Spleen (tissue), 11 donors: Measurements from ENCODE around the gene ABCC1. TPM values are rescaled to one million over a fixed set of nuclear protein-coding genes. Genes with fewer than 3 reads are reported as not detected.
"Not testable (repeated sequence)": the region's sequence is repeated elsewhere in the genome, so short reads cannot be mapped to it uniquely, and the experiment has no call there.

Source experiments
- DNase-seq: peaks from one replicate; pipeline ENCODE4 v3.0.0-alpha.2; 2020
- H3K27ac ChIP-seq, 8 donors: fragments of 200-600 bp; sonication (generic) in 7 of 8; 1 replicate in 4 of 8; 2 replicates in 4 of 8; pipeline versions ENCODE4 v1.5.0 to v1.8.0; 2016 to 2021; ENCODE audit warnings: inconsistent platforms in 4 of 8, mild to moderate bottlenecking in 4 of 8, moderate library complexity in 1 of 8
- H3K27me3 ChIP-seq, 7 donors: fragments of 200-600 bp; sonication (generic) in 6 of 7; replicated peaks in 1 of 7; 1 replicate in 4 of 7; 2 replicates in 3 of 7; pipeline versions ENCODE4 v1.5.0 to v1.8.0; 2016 to 2021; ENCODE audit warnings: inconsistent platforms in 3 of 7, mild to moderate bottlenecking in 1 of 7
- H3K36me3 ChIP-seq, 6 donors: fragments of 200-600 bp; sonication (generic) in 5 of 6; 1 replicate in 4 of 6; 2 replicates in 2 of 6; pipeline versions ENCODE4 v1.5.0 to v1.8.0; 2016 to 2021; ENCODE audit warnings: inconsistent platforms in 2 of 6
- H3K4me1 ChIP-seq, 6 donors: fragments of 200-600 bp; sonication (generic) in 5 of 6; 1 replicate in 3 of 6; 2 replicates in 3 of 6; pipeline versions ENCODE4 v1.5.0 to v1.8.0; 2016 to 2021; ENCODE audit warnings: inconsistent platforms in 3 of 6
- H3K4me3 ChIP-seq, 8 donors: fragments of 200-600 bp; sonication (generic) in 7 of 8; 1 replicate in 4 of 8; 2 replicates in 4 of 8; pipeline versions ENCODE4 v1.5.0 to v1.8.0; 2016 to 2021; ENCODE audit warnings: inconsistent platforms in 4 of 8, mild to moderate bottlenecking in 4 of 8, moderate library complexity in 2 of 8
- H3K9me3 ChIP-seq, 8 donors: fragments of 200-600 bp; sonication (generic) in 7 of 8; 1 replicate in 4 of 8; 2 replicates in 4 of 8; pipeline versions ENCODE4 v1.5.0 to v1.8.0; 2016 to 2021; ENCODE audit warnings: inconsistent platforms in 4 of 8
- POLR2A ChIP-seq, 3 donors: fragments of 450-650 bp; IDR thresholded peaks; one replicate each; pipeline ENCODE4 v1.5.1; 2017; ENCODE audit warnings: antibody characterized with exemption in 3 of 3, mild to moderate bottlenecking in 1 of 3
- POLR2AphosphoS5 ChIP-seq, 3 donors: sonication (generic); formaldehyde crosslinking; IDR thresholded peaks; one replicate each; pipeline ENCODE4 v1.5.1; 2017; ENCODE audit warnings: antibody characterized with exemption in 3 of 3
- WGBS, 5 donors: extraction: QIAGEN DNeasy Blood & Tissue Kit in 3 of 5; methylation state at CpG; one replicate each; pipeline versions ENCODE4 v1.1.5 to v1.1.7; 2013 to 2018; 5-methylcytosine and 5-hydroxymethylcytosine counted together
- intact Hi-C: fragments of 100-400 bp; cut with DNase I; formaldehyde crosslinking; loops from one replicate; pipeline ENCODE4 v1.15.0; 2023; ENCODE audit warnings: low total_unique reads
- polyA plus RNA-seq, 3 donors: library from polyadenylated mRNA; stranded (reverse); fragments of 200-250 nt; gene quantifications; one replicate each; pipeline ENCODE4 v1.2.1, GENCODE V29; 2013
- total RNA-seq, 7 donors: library from RNA; depleted of rRNA in 3 of 7; stranded (reverse); fragments of >200 nt in 3 of 7; fragmentation: NEBNext Ultra II Directional in 4 of 7; extraction: Animal tissue kit (Norgen Biotek cat#: 25700) in 4 of 7; gene quantifications; one replicate each; pipeline versions ENCODE4 v1.1.0 to v1.2.1, GENCODE V29; 2016 to 2021
- TF ChIP-seq, protein P1 (sequence below), 11 experiments: fragments of 200-600 bp in 7 of 11; fragments of 450-650 bp in 4 of 11; sonication (generic) in 4 of 11; IDR thresholded peaks in 8 of 11; conservative IDR thresholded peaks in 3 of 11; 1 replicate in 7 of 11; 2 replicates in 4 of 11; pipeline versions ENCODE4 v1.4.0 to v1.8.0; 2016 to 2021; ENCODE audit warnings: antibody characterized with exemption in 11 of 11, inconsistent platforms in 4 of 11, mild to moderate bottlenecking in 1 of 11
- donor health status: healthy with polysubstance abuse.
- donor health status: DM: no; HTN: no; CAD: no; lungs with moderate emphysema.
- donor health status: DM: no; HTN: no; CAD: no.
- donor health status: Bipolar disorder and iron deficiency.
- donor health status: healthy.
- donor health status: DM: no; HTN: no; CAD: no.
- donor health status: DM: yes; HTN: yes; CAD: no.

The ABCC1 gene
- total and polyA plus RNA-seq, 10 donors, result 7.8 to 65.7 (median 52.5) TPM

DNA sequence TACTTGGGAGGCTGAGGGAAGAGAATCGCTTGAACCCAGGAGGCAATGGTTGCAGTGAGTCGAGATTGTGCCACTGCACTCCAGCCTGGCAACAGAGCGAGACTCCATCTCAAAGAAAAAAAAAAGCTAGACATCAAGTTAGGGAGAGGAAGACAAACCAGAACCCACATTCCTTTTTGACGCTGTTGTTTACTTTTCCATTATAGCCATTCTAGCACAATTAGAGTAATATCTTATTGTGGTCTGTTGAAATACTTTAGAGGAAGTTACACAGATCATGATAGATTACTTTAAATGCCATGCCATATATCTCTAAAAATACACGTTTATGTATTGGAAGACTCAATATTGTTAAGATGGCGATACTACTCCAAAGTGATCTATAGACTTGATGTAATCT is 16.5 kb upstream of the ABCC1 start:
- Histone ChIP-seq H3K27ac (no peak overlapping the region), H3K4me3 (no peak overlapping the region), H3K9me3 (peaks cover 0 to 6% (median 2%) of the 10 kb centered on the region in 8 donors), H3K36me3 (no peaks in the 10 kb centered on the region), H3K4me1 (no peaks in the 10 kb centered on the region), H3K27me3 (no peaks in the 10 kb centered on the region)
- intact Hi-C loops, result no loop called here
- 71 to 80% (median 74%) methylated on average over 6 of the region's 6 CpGs for whole genome bisulfite sequencing, 5 donors
- no peak for DNase-seq
- TF ChIP-seq, protein P1, sequence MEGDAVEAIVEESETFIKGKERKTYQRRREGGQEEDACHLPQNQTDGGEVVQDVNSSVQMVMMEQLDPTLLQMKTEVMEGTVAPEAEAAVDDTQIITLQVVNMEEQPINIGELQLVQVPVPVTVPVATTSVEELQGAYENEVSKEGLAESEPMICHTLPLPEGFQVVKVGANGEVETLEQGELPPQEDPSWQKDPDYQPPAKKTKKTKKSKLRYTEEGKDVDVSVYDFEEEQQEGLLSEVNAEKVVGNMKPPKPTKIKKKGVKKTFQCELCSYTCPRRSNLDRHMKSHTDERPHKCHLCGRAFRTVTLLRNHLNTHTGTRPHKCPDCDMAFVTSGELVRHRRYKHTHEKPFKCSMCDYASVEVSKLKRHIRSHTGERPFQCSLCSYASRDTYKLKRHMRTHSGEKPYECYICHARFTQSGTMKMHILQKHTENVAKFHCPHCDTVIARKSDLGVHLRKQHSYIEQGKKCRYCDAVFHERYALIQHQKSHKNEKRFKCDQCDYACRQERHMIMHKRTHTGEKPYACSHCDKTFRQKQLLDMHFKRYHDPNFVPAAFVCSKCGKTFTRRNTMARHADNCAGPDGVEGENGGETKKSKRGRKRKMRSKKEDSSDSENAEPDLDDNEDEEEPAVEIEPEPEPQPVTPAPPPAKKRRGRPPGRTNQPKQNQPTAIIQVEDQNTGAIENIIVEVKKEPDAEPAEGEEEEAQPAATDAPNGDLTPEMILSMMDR (IDR thresholded peaks at IDR 0.05 in 8 of 11, conservative IDR thresholded peaks at IDR 0.05 in 3 of 11), result no peak
- TF ChIP-seq POLR2A (IDR thresholded peaks at IDR 0.05) (no peak), POLR2AphosphoS5 (IDR thresholded peaks at IDR 0.05) (no peak)

DNA sequence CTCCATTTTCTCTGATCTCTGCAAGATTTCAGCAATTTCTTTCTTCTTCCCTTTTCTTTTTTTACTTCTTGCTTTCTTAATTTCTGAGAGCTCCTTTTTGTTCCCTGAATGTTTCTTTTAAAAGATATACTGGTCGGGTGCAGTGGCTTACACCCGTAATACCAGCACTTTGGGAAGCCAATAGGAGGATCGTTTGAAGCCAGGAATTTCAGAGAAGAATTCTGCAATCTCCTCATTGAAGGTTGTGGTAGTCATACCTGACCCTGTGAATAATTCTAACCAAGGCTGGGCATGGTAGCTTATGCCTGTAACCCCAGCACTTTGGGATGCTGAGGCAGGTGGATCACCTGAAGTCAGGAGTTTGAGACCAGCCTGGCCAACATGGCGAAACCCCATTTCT is 15.6 kb upstream of the ABCC1 start:
- TF ChIP-seq, protein P1 (IDR thresholded peaks at IDR 0.05 in 8 of 11, conservative IDR thresholded peaks at IDR 0.05 in 3 of 11), result no peak
- TF ChIP-seq POLR2AphosphoS5 (IDR thresholded peaks at IDR 0.05) (no peak), POLR2A (IDR thresholded peaks at IDR 0.05) (no peak)
- WGBS, 5 donors, result 71 to 89% (median 81%) methylated on average over 4 of the region's 4 CpGs
- Histone ChIP-seq H3K27me3 (no peaks in the 10 kb centered on the region), H3K4me3 (no peak overlapping the region), H3K36me3 (no peaks in the 10 kb centered on the region), H3K4me1 (no peaks in the 10 kb centered on the region), H3K9me3 (peaks cover 0 to 6% (median 2%) of the 10 kb centered on the region in 8 donors), H3K27ac (no peak overlapping the region)
- intact Hi-C loops, result no loop called here
- DNase-seq, result no peak

DNA sequence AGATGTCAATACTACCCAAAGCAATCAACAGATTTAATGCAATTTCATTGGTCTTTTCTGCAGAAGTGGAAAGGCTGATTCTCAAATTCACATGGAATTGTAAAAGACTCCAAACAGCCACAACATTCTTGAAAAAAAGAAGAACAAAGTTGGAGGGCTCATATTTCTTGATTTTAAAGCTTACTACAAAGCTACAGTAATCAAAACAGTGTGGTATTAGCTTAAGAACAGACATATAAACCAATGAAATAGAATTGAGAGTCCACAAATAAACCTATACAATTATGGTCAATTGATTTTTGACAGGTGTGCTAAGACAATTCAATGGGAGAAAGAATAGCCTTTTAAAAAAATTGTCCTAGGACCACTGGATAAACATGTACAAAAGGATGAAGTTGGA is 14.4 kb upstream of the ABCC1 start:
- Histone ChIP-seq H3K9me3 (peaks cover 0 to 6% (median 2%) of the 10 kb centered on the region in 8 donors), H3K4me3 (no peak overlapping the region), H3K36me3 (no peaks in the 10 kb centered on the region), H3K27me3 (no peaks in the 10 kb centered on the region), H3K27ac (no peak overlapping the region), H3K4me1 (no peaks in the 10 kb centered on the region)
- TF ChIP-seq, protein P1 (IDR thresholded peaks at IDR 0.05 in 8 of 11, conservative IDR thresholded peaks at IDR 0.05 in 3 of 11), result no peak
- TF ChIP-seq POLR2AphosphoS5 (IDR thresholded peaks at IDR 0.05) (no peak), POLR2A (IDR thresholded peaks at IDR 0.05) (no peak)
- intact Hi-C loops, result no loop called here
- DNase-seq, result no peak

DNA sequence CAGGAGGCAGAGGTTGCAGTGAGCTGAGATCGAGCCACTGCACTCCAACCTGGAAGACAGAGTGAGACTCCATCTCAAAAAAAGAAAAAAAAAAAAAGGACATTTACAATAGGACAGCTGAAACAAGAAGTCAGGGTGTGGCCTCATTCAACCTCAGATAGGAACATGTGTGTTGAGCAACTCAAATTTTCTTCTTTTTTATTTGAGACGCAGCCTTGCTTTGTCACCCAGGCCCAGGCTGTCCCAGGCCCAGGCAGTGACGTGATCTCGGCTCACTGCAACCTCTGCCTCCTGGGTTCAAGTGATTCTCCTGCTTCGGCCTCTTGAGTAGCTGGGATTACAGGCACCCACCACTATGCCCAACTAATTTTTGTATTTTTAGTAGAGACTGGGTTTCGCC is 12.6 kb upstream of the ABCC1 start:
- H3K27me3 ChIP-seq, H3K9me3 ChIP-seq, H3K4me1 ChIP-seq, DNase-seq, H3K4me3 ChIP-seq, H3K36me3 ChIP-seq, intact Hi-C loops: not testable (repeated sequence)
- 69 to 87% (median 85%) methylated on average over 6 of the region's 6 CpGs for WGBS, 5 donors
- peak overlapping the region in 1 of 8 donors; percentile 3 for H3K27ac ChIP-seq
